NCI-H82 treated with DMSO at 0.1 percent for 48 hours (cell line): Measurements from ENCODE around the gene OPA3.

Experiments used
- DNase-seq: peaks from one replicate; lab custom pipeline; 2025; ENCODE audit not compliant: unreplicated experiment; lab: John Stamatoyannopoulos, UW

Gene OPA3

DNA sequence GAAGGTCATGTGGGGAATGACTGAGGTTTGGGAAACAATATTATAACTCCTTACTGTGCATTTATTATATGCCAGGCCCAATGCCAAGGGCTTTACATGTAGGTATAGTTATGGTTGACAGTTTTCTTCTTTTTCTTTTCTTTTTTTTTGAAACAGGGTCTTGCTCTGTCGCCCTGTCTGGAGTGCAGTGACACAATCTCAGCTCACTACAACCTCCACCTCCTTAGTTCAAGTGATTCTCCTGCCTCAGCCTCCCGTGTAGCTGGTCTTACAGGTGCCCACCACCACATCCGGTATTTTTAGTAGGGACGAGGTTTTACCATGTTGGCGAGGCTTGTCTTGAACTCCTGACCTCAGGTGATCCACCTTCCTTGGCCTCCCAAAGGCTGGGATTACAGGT is 101.6 kb downstream of the OPA3 start:
- DNase-seq, result no peak

DNA sequence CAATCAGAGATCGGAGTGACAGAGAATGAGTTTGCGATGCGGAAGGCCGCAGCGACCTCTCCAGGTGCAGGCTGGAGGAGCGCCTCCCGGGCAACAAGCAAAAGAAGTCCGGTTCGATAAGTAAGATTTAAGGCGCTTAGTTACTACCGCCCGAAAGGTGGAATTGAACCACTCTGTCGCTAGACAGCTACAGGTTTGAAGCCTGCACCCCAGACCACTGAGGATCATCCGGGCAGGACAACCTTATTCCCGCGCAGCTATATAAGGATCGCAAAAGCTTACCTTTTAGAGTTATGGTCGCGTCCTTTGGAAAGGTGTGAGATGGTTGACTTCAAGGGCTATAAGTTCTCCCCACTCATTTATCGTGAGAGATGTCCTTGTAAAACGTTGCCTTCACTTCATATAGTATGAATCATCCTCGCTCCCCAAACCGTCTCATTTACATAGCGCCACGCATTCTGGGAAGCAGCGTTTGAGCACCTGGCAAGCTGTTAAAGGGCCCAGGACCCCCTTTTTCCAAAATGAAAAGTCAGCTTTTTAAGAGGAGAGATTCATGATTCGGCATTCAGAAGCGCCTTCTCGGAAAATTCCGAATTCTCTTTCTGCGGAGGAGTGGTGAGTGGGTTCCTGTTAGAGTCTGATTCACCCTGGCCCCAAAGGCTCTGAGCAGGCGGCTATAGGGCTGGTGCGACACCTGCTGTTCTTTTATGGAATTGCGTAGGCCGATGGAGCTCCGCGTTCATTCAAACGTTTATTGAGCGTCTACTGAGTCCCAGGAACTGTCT is 106.0 kb downstream of the OPA3 start:
- DNase-seq, result peak; percentile 92

DNA sequence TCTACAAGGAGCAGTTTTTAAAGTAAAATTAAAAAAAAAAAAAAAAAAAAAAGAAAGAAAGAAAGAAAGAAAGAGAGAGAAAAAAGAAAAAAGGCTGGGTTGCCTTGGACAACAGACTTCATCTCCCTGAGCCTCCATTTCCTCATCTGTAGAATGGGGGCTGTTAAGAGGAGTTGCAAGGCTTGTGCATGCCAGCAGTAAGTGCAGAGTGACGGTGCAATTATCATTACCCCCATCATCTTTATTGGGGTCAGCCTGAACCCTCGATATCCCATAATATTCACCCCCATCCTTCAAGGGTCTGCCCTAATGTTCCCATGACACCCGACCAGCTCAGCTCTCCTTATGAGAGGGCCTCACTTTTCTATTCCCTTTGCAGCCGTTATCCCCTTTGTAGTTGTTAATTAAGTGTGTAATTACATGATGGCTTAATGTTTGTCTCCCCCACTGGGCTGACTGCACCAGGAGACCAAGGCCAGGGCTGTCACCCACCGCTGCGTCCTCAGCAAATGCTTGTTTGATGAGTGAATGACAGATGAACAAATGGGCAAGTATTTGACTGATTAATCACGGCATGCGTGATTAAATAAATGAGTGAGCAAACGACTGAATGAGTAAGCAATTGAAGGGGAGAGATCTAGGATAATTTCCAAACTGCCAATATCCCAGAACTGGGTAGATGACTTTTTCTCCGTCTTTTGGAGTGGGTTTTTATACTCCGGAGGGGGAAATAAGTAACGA is 106.7 kb downstream of the OPA3 start:
- DNase-seq, result no peak
